ENCODE data around the gene ZNF638.

- no peak for TF ChIP-seq ZC3H10 (CRISPR knock-in tag; IDR thresholded peaks at IDR 0.05)
- no peak for TF ChIP-seq CREB5 (CRISPR knock-in tag; IDR thresholded peaks at IDR 0.05; ENCODE audit: low read depth)
- no peak for TF ChIP-seq ZFP3 (CRISPR knock-in tag; IDR thresholded peaks at IDR 0.05)
- no peak for TF ChIP-seq ZNF565 (CRISPR knock-in tag; conservative IDR thresholded peaks at IDR 0.05; ENCODE audit: low read depth)
- no peak for TF ChIP-seq ZNF8 (CRISPR knock-in tag; IDR thresholded peaks at IDR 0.05)
- no peak for TF ChIP-seq RARB (CRISPR knock-in tag; IDR thresholded peaks at IDR 0.05)
- TF ChIP-seq TOX (CRISPR knock-in tag; IDR thresholded peaks at IDR 0.05; ENCODE audit: borderline replicate concordance), result no peak
- no peak for TF ChIP-seq ARNTL (CRISPR knock-in tag; IDR thresholded peaks at IDR 0.05; ENCODE audit: borderline replicate concordance, low read depth)
Observed at GRCh38 chr2:71393216-71393615, 61.6 kb downstream of the ZNF638 start.
